ENCODE data around the gene GRAMD2B. TPM values are rescaled to one million over a fixed set of nuclear protein-coding genes. Genes with fewer than 3 reads are reported as not detected.
A peak's percentile ranks its signal among the peaks of the same experiment; 100 is the strongest.

The GRAMD2B gene, protein sequence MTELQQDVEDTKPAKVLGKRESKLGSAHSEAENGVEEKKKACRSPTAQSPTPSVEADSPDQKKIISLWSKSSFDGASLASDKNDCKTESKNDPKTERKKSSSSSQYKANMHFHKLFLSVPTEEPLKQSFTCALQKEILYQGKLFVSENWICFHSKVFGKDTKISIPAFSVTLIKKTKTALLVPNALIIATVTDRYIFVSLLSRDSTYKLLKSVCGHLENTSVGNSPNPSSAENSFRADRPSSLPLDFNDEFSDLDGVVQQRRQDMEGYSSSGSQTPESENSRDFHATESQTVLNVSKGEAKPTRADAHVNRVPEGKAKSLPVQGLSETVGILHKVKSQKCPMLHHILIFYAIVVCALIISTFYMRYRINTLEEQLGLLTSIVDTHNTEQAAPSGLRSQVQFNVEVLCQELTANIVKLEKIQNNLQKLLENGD
- total RNA-seq (2022) (7.1 and 11.1 TPM in 2 replicates), Bru-seq, nascent RNA (percentile 67 among the genes with signal in this experiment), BruChase-seq, experiment 1, labeled RNA remaining after a 6-hour chase (percentile 45 among the genes with signal in this experiment), BruChase-seq, experiment 2, labeled RNA remaining after a 2-hour chase (percentile 56 among the genes with signal in this experiment)
- long read RNA-seq, transcript GRAMD2B-201 (14 exons, 3,175 nt): major isoform, 18 of 27 reads
- long read RNA-seq, partial matches to known transcripts: 0 of 27 reads
- long read RNA-seq, other reads (novel, unspliced or antisense): 8 of 27 reads

DNA sequence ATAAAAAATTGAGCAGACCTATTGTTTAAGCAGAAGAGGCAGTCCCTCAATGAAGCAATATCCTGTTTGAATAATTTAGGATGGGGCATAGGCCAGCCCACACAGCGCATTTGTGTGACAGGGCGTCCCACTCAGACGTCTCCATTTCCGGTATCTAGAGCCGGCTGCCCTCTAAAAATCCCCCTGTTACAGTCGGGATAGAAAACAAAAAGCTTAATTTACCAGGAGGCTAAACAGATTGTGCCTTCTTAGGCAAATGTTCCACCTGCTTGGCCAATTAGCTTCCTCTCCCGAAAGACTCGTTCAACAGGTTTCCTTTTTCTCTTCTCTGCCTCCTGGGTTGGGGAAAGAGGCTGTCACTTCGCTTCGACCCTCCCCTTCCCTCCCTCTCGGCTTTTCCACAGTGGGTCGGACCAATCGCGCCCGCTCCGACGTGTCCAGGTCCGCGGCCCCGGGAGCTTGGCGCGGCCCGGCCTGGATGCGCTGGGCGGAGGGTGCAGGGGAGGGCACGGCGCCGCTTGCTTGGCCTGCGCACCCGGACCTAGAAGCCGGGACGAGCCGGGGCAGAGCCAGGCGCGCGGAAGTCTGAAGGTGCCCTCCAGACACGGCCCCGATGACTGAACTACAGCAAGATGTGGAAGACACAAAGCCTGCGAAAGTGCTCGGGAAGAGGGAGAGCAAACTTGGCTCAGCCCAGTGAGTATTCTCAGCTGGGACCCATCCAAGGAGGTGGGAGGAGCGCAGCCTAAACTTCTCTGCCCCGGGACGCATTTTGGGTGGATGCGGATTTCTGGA lies at the start of gene GRAMD2B:
Gene GRAMD2B (plus strand): TSS at position 416 of the 795 bp plus-strand sequence. CDS start 198 bp downstream, at position 614.
- TSS peak; percentile 67 for BruUV-seq (replicated peaks)
- ChIA-PET CTCF (interaction anchor here (0.6 to 3.2 kb wide), 11 partner anchors 13 to 174 kb away, joined by 3 to 17 read pairs (median 3); no protein-coding TSS in a partner anchor), POLR2A (interaction anchor here (0.7 to 4.5 kb wide), 43 partner anchors 9 to 355 kb away, joined by 3 to 110 read pairs (median 6); partner anchors contain the start of gene ALDH7A1)
- peak within 1 kb of the TSS; percentile 90 for H3K27ac Mint-ChIP-seq (ENCODE audit: low read depth, unreplicated experiment)
- no peaks in the 10 kb centered on the region for H3K27me3 Mint-ChIP-seq (ENCODE audit: insufficient read depth, unreplicated experiment)
- intact Hi-C loops (cut with micrococcal nuclease): loop anchor here (1.0 to 10.0 kb wide), 6 partner anchors 23 to 172 kb away; partner anchors contain the start of gene ALDH7A1
- peaks cover 26% of the 10 kb centered on the region for H3K4me1 Mint-ChIP-seq (ENCODE audit: insufficient read depth, unreplicated experiment)
- H3K9me3 Mint-ChIP-seq (ENCODE audit: unreplicated experiment): no peaks in the 10 kb centered on the region
- TF ChIP-seq, protein P1, sequence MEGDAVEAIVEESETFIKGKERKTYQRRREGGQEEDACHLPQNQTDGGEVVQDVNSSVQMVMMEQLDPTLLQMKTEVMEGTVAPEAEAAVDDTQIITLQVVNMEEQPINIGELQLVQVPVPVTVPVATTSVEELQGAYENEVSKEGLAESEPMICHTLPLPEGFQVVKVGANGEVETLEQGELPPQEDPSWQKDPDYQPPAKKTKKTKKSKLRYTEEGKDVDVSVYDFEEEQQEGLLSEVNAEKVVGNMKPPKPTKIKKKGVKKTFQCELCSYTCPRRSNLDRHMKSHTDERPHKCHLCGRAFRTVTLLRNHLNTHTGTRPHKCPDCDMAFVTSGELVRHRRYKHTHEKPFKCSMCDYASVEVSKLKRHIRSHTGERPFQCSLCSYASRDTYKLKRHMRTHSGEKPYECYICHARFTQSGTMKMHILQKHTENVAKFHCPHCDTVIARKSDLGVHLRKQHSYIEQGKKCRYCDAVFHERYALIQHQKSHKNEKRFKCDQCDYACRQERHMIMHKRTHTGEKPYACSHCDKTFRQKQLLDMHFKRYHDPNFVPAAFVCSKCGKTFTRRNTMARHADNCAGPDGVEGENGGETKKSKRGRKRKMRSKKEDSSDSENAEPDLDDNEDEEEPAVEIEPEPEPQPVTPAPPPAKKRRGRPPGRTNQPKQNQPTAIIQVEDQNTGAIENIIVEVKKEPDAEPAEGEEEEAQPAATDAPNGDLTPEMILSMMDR (IDR thresholded peaks at IDR 0.05; ENCODE audit: unreplicated experiment): no peak
- peak within 1 kb of the TSS; percentile 88 for H3K4me3 Mint-ChIP-seq (ENCODE audit: unreplicated experiment)
- H3K36me3 Mint-ChIP-seq (ENCODE audit: insufficient read depth, unreplicated experiment): peaks cover 5% of the 10 kb centered on the region
- DNase-seq (ENCODE audit: unreplicated experiment): peak; percentile 96

DNA sequence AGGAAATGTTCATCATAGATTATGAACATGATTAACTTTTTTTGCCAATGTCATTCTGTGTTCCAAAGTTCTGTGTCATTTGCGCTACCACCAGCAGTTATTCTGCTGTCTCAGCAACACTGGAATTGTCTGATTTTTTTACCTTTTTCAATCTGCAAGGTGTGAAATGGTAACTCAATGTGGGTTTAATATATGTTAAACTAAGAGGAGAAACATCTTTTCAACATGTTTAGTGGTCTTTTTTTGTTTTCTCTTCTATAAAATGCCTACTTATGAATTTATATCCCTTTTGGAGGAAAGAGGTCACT lies 49.1 kb upstream of the GRAMD2B start:
- intact Hi-C loops (cut with micrococcal nuclease): no loop called here
- no peak overlapping the region for H3K4me3 Mint-ChIP-seq (ENCODE audit: unreplicated experiment)
- no peak overlapping the region for H3K27ac Mint-ChIP-seq (ENCODE audit: low read depth, unreplicated experiment)
- no peaks in the 10 kb centered on the region for H3K27me3 Mint-ChIP-seq (ENCODE audit: insufficient read depth, unreplicated experiment)
- no peaks in the 10 kb centered on the region for H3K9me3 Mint-ChIP-seq (ENCODE audit: unreplicated experiment)
- H3K36me3 Mint-ChIP-seq (ENCODE audit: insufficient read depth, unreplicated experiment): no peaks in the 10 kb centered on the region
- DNase-seq (ENCODE audit: unreplicated experiment): no peak
- no TSS peak for BruUV-seq (replicated peaks)
- ChIA-PET CTCF (no interaction called here), POLR2A (interaction anchor here (1.0 kb wide), 1 partner anchor 8 kb away, joined by 3 read pairs; no protein-coding TSS in a partner anchor)
- TF ChIP-seq, protein P1 (IDR thresholded peaks at IDR 0.05; ENCODE audit: unreplicated experiment): no peak
- H3K4me1 Mint-ChIP-seq (ENCODE audit: insufficient read depth, unreplicated experiment): peaks cover 19% of the 10 kb centered on the region

DNA sequence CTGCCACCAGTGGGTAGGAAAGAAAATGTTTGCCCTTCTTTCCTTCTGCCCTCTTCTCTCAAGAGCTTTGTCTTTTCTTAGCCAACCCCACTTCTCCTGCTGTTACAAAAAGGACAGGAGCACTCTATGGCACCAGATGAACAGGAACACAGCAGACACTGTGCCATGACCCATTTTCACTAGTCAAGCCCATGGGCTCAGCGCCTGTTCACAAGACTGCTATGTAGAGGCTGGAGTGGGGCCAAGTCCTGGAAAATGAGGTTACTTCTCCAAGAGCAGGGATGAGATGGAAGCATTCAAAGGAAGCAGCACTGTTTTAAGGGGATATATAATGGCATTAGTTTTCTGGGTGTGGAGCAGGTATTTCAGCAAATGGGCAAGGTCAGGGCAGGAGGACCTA lies 46.8 kb upstream of the GRAMD2B start:
- H3K4me3 Mint-ChIP-seq (ENCODE audit: unreplicated experiment): no peak overlapping the region
- no peak overlapping the region for H3K27ac Mint-ChIP-seq (ENCODE audit: low read depth, unreplicated experiment)
- ChIA-PET POLR2A (no interaction called here), CTCF (interaction anchor here (1.0 to 1.6 kb wide), 2 partner anchors 16 to 22 kb away, joined by 3 to 4 read pairs; no protein-coding TSS in a partner anchor)
- no peaks in the 10 kb centered on the region for H3K27me3 Mint-ChIP-seq (ENCODE audit: insufficient read depth, unreplicated experiment)
- intact Hi-C loops (cut with micrococcal nuclease): no loop called here
- peaks cover 8% of the 10 kb centered on the region for H3K9me3 Mint-ChIP-seq (ENCODE audit: unreplicated experiment)
- no peaks in the 10 kb centered on the region for H3K36me3 Mint-ChIP-seq (ENCODE audit: insufficient read depth, unreplicated experiment)
- no peaks in the 10 kb centered on the region for H3K4me1 Mint-ChIP-seq (ENCODE audit: insufficient read depth, unreplicated experiment)
- no peak for DNase-seq (ENCODE audit: unreplicated experiment)
- TF ChIP-seq, protein P1 (IDR thresholded peaks at IDR 0.05; ENCODE audit: unreplicated experiment): no peak
- BruUV-seq (replicated peaks): no TSS peak
